MCF 10A (cell line): ENCODE measurements around the gene POFUT1. TPM values are rescaled to one million over a fixed set of nuclear protein-coding genes. Genes with fewer than 3 reads are reported as not detected.
"Not testable (repeated sequence)": the region's sequence is repeated elsewhere in the genome, so short reads cannot be mapped to it uniquely, and the experiment has no call there.

Experiments
- BruUV-seq: library from RNA; stranded (reverse); fragments of 400-500 nt; replicated peaks from 2 replicates; lab custom pipeline; 2021; lab: Mats Ljungman, UMichigan
- CTCF ChIA-PET: fragments of 300-600 bp; sonication (Branson Sonifier 250); formaldehyde crosslinking; extraction: SDS; loops from one replicate; lab custom pipeline; 2021; ENCODE audit warnings: antibody characterized with exemption, inconsistent platforms; lab: Yijun Ruan, JAX
- POLR2A ChIA-PET: fragments of 300-600, 350-650 bp; sonication (Branson Sonifier 250); formaldehyde crosslinking; extraction: SDS; loops from one replicate; lab custom pipeline; 2020; ENCODE audit warnings: antibody characterized with exemption, inconsistent platforms; lab: Yijun Ruan, JAX
- DNase-seq: peaks from one replicate; pipeline ENCODE4 v3.0.0-alpha.2; 2018; ENCODE audit not compliant: unreplicated experiment
- H3K27ac Mint-ChIP-seq: one replicate; pipeline ENCODE4 v1.8.0; 2022; ENCODE audit warnings: mild to moderate bottlenecking, low read depth, mixed read lengths; ENCODE audit not compliant: unreplicated experiment
- H3K27me3 Mint-ChIP-seq: one replicate; pipeline ENCODE4 v1.8.0; 2022; ENCODE audit warnings: mixed read lengths; ENCODE audit not compliant: insufficient read depth, unreplicated experiment
- H3K36me3 Mint-ChIP-seq: one replicate; pipeline ENCODE4 v1.8.0; 2022; ENCODE audit warnings: mild to moderate bottlenecking, moderate library complexity, mixed read lengths; ENCODE audit not compliant: insufficient read depth, unreplicated experiment
- H3K4me1 Mint-ChIP-seq: one replicate; pipeline ENCODE4 v1.8.0; 2022; ENCODE audit warnings: mixed read lengths; ENCODE audit not compliant: insufficient read depth, unreplicated experiment
- H3K4me3 Mint-ChIP-seq: one replicate; pipeline ENCODE4 v1.8.0; 2022; ENCODE audit warnings: mild to moderate bottlenecking, moderate library complexity, mixed read lengths; ENCODE audit not compliant: unreplicated experiment
- H3K9me3 Mint-ChIP-seq: one replicate; pipeline ENCODE4 v1.8.0; 2022; ENCODE audit warnings: mixed read lengths; ENCODE audit not compliant: unreplicated experiment
- CTCF ChIP-seq: fragments of 200-600 bp; IDR thresholded peaks from one replicate; pipeline ENCODE4 v1.8.0; 2022; ENCODE audit warnings: antibody characterized with exemption, mild to moderate bottlenecking; ENCODE audit not compliant: unreplicated experiment
- intact Hi-C: fragments of 100-400 bp; cut with micrococcal nuclease; formaldehyde crosslinking; loops from 2 replicates; pipeline ENCODE4 v1.14.1; 2022
- total RNA-seq: library from RNA; stranded (reverse); gene quantifications from 2 replicates; pipeline ENCODE4 v1.2.3, GENCODE V29; 2022

The POFUT1 gene
- total RNA-seq, 1 experiment from 2014 or later, result 43.9 TPM

- CTCF ChIA-PET, result interaction anchor here (0.6 kb wide), 2 partner anchors 8 to 1911 kb away, joined by 3 to 4 read pairs; no protein-coding TSS in a partner anchor
- no peak for TF ChIP-seq CTCF
- POLR2A ChIA-PET, result interaction anchor here (1.0 kb wide), 2 partner anchors 10 to 12 kb away, joined by 3 read pairs; no protein-coding TSS in a partner anchor
- DNase-seq, result no peak
- Mint-ChIP-seq H3K4me1 (no peaks in the 10 kb centered on the region), H3K4me3 (no peak overlapping the region), H3K9me3 (no peaks in the 10 kb centered on the region), H3K36me3 (peaks cover 69% of the 10 kb centered on the region), H3K27ac (no peak overlapping the region), H3K27me3 (no peaks in the 10 kb centered on the region)
- intact Hi-C loops, result no loop called here
- no TSS peak for BruUV-seq
These were observed 13.7 kb upstream of the POFUT1 start for GRCh38 chr20:32193996-32194395.

- H3K9me3 Mint-ChIP-seq, result no peaks in the 10 kb centered on the region
- H3K27me3 Mint-ChIP-seq, result no peaks in the 10 kb centered on the region
- no TSS peak for BruUV-seq
- DNase-seq, result no peak
- H3K36me3 Mint-ChIP-seq, result peaks cover 82% of the 10 kb centered on the region
- H3K4me3 Mint-ChIP-seq, result no peak overlapping the region
- no peak overlapping the region for H3K27ac Mint-ChIP-seq
- ChIA-PET POLR2A (no interaction called here), CTCF (interaction anchor here (0.6 kb wide), 1 partner anchor 337 kb away, joined by 3 read pairs; no protein-coding TSS in a partner anchor)
- intact Hi-C loops, result no loop called here
- no peak for TF ChIP-seq CTCF
- H3K4me1 Mint-ChIP-seq, result no peaks in the 10 kb centered on the region
These were observed 12.1 kb upstream of the POFUT1 start for GRCh38 chr20:32195581-32195980.

DNA sequence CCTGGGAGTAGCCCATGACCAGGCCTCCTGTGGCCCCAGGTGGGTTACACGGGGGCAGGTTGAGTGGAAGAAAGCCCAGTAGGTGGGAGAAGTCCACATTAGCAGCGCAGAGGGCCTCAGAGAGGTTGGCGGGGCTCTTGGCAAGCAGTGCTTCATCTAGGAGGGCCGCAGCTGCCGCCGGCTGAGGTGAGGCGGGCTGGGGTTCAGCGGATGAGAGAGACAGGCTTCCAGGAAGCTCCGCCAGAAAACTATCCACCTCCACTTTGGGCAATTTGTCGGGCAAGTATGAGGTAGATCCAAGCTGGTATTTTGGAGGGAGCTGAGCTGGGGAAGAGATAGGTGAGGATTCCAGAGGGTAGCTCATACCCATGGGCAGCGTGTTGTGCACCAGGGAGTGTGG, 11.1 kb upstream of the POFUT1 start:
- DNase-seq, H3K4me1 Mint-ChIP-seq, H3K27me3 Mint-ChIP-seq, H3K9me3 Mint-ChIP-seq, H3K4me3 Mint-ChIP-seq, CTCF ChIA-PET, BruUV-seq, intact Hi-C loops, H3K27ac Mint-ChIP-seq: not testable (repeated sequence)
- peaks cover 93% of the 10 kb centered on the region for H3K36me3 Mint-ChIP-seq
- POLR2A ChIA-PET, result interaction anchor here (0.5 kb wide), 1 partner anchor 28 kb away, joined by 3 read pairs; no protein-coding TSS in a partner anchor

DNA sequence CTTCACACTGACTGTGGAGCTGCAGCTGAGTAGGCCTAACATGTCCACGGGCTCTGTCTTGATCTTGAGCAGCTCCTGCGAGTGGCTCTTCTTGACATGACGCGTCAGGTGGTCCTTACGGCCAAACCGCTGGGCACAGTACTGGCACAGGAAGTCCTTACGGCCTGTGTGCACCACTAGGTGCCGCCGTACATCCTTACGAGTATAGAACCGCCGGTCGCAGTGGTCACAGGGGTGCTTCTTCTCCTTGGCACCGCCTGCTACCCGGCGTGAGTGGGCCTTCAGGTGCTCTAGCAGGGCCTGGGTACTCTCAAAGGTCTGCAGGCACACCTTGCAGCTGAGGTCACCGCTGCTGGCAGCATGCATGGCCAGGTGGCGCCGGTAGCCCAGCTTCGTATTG, 10.5 kb upstream of the POFUT1 start:
- CTCF ChIA-PET, H3K27ac Mint-ChIP-seq, H3K9me3 Mint-ChIP-seq, H3K4me1 Mint-ChIP-seq, intact Hi-C loops, POLR2A ChIA-PET, BruUV-seq, H3K27me3 Mint-ChIP-seq, DNase-seq, H3K4me3 Mint-ChIP-seq: not testable (repeated sequence)
- peaks cover 96% of the 10 kb centered on the region for H3K36me3 Mint-ChIP-seq

DNA sequence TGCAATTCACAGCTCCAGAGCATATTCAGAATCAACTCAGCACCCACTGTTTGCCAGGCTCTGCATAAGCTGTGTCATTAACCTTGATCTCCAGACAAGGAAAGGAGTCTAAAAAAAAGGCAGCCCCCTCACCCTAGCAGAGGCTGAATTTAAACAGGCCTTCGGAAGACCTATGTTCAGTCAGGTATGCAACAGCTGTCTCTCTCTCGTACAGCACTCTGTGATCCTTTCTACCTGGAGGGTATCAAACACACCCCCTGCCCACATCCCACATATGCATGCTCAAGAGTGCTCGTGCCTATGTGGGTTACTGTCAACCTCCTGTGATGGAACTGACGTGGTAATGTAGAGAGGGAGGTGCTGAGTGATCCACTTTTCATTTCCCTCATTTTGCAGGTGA, 8.7 kb upstream of the POFUT1 start:
- intact Hi-C loops, result no loop called here
- Mint-ChIP-seq H3K4me1 (peaks cover 20% of the 10 kb centered on the region), H3K27ac (no peak overlapping the region), H3K27me3 (no peaks in the 10 kb centered on the region), H3K36me3 (peaks cover 82% of the 10 kb centered on the region), H3K9me3 (no peaks in the 10 kb centered on the region), H3K4me3 (no peak overlapping the region)
- no TSS peak for BruUV-seq
- ChIA-PET CTCF (interaction anchor here (0.7 to 1.4 kb wide), 2 partner anchors 19 to 374 kb away, joined by 3 read pairs; no protein-coding TSS in a partner anchor), POLR2A (interaction anchor here (0.7 kb wide), 1 partner anchor 11 kb away, joined by 4 read pairs; no protein-coding TSS in a partner anchor)
- DNase-seq, result no peak
- TF ChIP-seq CTCF, result no peak
